Kidney epithelial cell (primary cell): ENCODE results near the gene KRTAP2-3. TPM values are rescaled to one million over a fixed set of nuclear protein-coding genes. Genes with fewer than 3 reads are reported as not detected.

Experiments
- DNase-seq: peaks from one replicate; pipeline ENCODE4 v3.0.0-alpha.2; 2010; ENCODE audit warnings: low read depth
- H3K27me3 ChIP-seq: 2 replicates; pipeline ENCODE4 v1.6.0; 2011; ENCODE audit warnings: low read length; ENCODE audit not compliant: control insufficient read depth, insufficient read depth
- H3K36me3 ChIP-seq: 2 replicates; pipeline ENCODE4 v1.5.1; 2011; ENCODE audit warnings: low read length; ENCODE audit not compliant: control insufficient read depth, insufficient read depth
- H3K4me3 ChIP-seq: 2 replicates; pipeline ENCODE4 v1.5.1; 2011; ENCODE audit warnings: low read depth, mild to moderate bottlenecking, control low read depth, low read length
- CTCF ChIP-seq: IDR thresholded peaks from 2 replicates; pipeline ENCODE4 v1.5.1; 2011; ENCODE audit warnings: mild to moderate bottlenecking, moderate library complexity, low read length, control low read depth, inconsistent platforms; ENCODE audit not compliant: insufficient read depth, poor library complexity, severe bottlenecking
- total RNA-seq: library from RNA; depleted of rRNA; stranded (reverse); fragments of >200 nt; gene quantifications from 2 replicates; pipeline ENCODE4 v1.2.3, GENCODE V29; 2015

The KRTAP2-3 gene
- total RNA-seq, 1 donor from 2014 or later = 4.3 TPM

- no peak for TF ChIP-seq CTCF
- no peak for DNase-seq
- H3K27me3 ChIP-seq = no peaks in the 10 kb centered on the region
- H3K4me3 ChIP-seq = no peak overlapping the region
- no peaks in the 10 kb centered on the region for H3K36me3 ChIP-seq
These were observed 40.5 kb downstream of the KRTAP2-3 start for GRCh38 chr17:41019415-41019814.

GRCh38 chr17:41018541-41018940 lies 41.4 kb downstream of the KRTAP2-3 start:
- no peak for DNase-seq
- Histone ChIP-seq H3K36me3 (no peaks in the 10 kb centered on the region), H3K4me3 (no peak overlapping the region), H3K27me3 (no peaks in the 10 kb centered on the region)
- no peak for TF ChIP-seq CTCF

GRCh38 chr17:41016578-41017215 lies 43.2 kb downstream of the KRTAP2-3 start:
- Histone ChIP-seq H3K4me3 (no peak overlapping the region), H3K27me3 (no peaks in the 10 kb centered on the region), H3K36me3 (no peaks in the 10 kb centered on the region)
- no peak for TF ChIP-seq CTCF
- no peak for DNase-seq

GRCh38 chr17:41015454-41015853 lies 44.5 kb downstream of the KRTAP2-3 start:
- H3K4me3 ChIP-seq = no peak overlapping the region
- TF ChIP-seq CTCF = no peak
- DNase-seq = no peak
- no peaks in the 10 kb centered on the region for H3K27me3 ChIP-seq
- H3K36me3 ChIP-seq = no peaks in the 10 kb centered on the region

GRCh38 chr17:41013606-41014005 lies 46.3 kb downstream of the KRTAP2-3 start:
- no peaks in the 10 kb centered on the region for H3K27me3 ChIP-seq
- TF ChIP-seq CTCF = no peak
- no peak for DNase-seq
- no peak overlapping the region for H3K4me3 ChIP-seq
- H3K36me3 ChIP-seq = no peaks in the 10 kb centered on the region

- H3K4me3 ChIP-seq = no peak overlapping the region
- no peak for DNase-seq
- TF ChIP-seq CTCF = no peak
These were observed 46.7 kb downstream of the KRTAP2-3 start for GRCh38 chr17:41013181-41013580.

More at GRCh38 chr17:41013181-41013580, 46.7 kb downstream of the KRTAP2-3 start:
- H3K36me3 ChIP-seq = no peaks in the 10 kb centered on the region
- no peaks in the 10 kb centered on the region for H3K27me3 ChIP-seq
